Measurements from ENCODE around the gene SLC22A1.

SLC22A1 gene

DNA sequence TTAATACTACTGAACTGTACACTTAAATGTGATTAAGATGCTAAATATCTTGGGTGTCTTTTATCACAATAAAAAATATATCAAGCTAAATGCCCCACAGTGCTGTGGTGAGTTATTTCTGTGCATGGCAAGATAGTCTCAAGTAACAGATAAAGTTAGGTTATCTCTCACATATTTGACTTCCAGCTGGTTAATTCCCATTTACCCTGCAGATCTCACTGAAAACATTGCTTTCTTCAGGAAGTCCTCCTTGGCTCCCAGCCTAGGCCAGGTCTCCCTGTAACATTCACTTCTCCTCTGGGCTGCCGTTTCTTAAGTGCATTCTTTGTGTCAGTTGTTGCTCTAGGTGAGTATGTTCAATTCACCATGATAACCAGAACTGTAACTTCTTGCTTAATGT is 59.1 kb downstream of the SLC22A1 start:
- DNase-seq, result no peak

- peak; percentile 5 for DNase-seq
These were observed 67.2 kb downstream of the SLC22A1 start for GRCh38 chr6:160188773-160189172.

DNA sequence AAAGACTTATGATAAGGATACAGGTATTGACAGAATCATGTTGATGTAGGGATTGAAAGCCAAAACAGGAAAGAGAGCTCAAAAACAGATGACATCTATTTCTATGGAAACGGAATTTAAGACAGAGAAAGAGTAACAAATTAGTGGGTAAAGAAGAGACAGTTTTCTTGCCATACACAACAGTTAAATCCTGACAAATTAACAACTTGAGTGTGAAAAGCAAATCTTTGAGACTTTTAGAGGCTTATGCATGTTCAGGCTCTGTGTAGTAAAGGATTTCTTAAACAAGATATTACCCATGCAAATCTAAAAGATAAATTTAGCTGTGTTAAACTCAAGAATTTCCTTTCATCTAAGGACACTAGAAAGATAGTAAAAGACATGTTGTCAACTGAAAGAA is 68.5 kb downstream of the SLC22A1 start:
- no peak for DNase-seq

DNA sequence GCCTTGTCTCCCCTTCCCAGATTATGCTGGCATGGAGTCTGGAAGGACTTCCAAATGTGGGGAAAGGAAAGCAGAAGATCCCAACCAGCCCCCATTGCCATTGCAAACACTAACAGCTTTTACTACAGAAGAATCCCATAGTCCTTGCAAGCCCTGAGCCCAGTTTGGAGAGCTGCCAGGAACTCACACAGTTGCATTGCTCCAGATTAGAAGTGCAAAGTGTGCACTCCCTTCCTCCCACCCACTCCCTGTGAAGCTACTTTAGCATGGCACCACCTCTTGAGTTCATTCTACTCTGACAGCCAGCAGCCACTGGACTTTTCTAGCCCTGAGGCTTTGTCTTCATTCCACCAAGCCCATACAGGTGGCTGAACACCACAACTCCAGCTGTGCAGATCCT is 69.4 kb downstream of the SLC22A1 start:
- no peak for DNase-seq

- DNase-seq, result no peak
These were observed 71.2 kb downstream of the SLC22A1 start for GRCh38 chr6:160192840-160193239.

- no peak for DNase-seq
These were observed 73.2 kb downstream of the SLC22A1 start for GRCh38 chr6:160194808-160195207.

GRCh38 chr6:160197662-160198061 is 76.0 kb downstream of the SLC22A1 start:
- no peak for DNase-seq

DNA sequence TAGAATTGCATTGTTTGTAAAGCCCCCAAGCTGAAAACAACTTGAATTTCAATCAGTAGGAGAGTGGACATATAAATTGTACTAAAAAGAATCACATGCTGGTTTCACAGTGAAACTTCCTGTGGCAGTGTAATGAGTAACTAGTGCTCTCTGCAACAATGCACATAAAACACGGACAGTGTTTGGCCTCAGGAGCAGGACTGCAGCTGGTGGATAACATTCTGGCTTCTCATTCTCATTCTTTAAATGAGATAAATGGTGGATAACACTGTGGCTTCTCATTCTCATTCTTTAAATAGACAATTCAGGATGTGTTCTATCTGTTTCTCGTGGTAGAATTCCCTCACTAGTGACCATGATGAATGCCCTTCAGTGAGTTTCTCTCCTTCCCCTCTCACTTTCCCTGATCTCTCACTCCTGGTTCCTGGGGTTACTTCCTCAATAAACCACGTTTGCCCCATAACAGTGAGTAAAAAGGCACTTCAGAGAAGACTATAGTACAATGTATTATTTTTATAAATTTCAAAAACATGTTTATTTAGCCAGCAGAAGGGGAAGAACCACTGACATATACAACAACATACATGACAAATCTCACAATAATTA is 77.1 kb downstream of the SLC22A1 start:
- DNase-seq, result no peak

DNA sequence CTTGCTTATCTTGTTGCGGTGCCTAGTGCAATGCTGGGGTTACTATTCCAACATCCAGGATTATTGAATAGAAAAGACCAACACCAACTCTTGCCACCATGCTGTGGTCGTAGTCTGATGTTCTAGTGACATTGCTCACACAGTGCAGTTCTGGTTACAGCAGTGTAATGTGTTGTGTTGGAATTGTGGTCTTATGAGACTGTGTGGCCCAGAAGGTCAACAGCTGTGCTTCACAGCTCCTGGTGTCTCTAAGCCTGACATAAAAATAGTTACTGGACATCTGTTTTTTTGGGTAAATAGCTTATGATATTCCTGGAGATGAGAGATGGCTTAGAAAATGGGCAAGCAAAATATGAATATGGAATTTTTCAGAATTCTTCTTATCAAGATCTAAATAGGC is 79.4 kb downstream of the SLC22A1 start:
- DNase-seq, result no peak

DNA sequence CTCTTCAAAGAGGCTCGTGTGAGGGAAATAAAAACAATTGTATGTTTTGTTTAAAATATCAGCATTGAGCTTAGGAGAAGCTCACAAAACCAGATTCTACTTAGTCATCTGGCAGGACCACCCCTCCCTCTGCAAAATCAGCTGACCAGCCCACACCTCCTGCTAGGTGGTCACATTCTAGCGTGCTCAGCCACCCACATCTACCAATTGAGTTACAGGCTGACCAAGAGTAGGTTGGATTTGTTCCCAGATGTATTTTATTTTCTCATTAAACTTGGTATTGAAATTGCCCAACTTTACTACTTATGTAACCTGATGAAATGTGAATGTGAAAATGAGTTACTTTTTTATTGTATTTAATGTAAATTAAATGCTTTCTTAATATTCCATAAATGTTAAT is 80.8 kb downstream of the SLC22A1 start:
- DNase-seq, result no peak

DNA sequence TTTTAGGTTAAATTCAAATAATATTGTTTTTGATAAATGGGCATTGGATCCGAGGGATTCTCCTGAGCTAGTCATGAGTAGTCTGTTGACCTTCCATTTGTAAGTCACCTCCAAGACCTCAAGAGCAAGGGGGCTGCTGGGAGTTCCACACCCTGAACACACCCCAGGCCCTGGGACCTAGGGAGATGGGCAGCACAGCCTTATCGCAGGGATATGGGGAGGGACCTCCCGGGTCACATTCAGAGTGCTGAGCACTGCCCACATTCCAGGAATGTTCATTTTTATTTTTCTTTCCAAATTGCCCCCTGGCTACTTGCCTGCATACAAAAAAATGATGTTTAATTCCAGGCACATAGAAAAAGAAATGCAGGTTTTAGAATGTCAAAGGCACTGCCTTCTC is 81.5 kb downstream of the SLC22A1 start:
- DNase-seq, result no peak

DNA sequence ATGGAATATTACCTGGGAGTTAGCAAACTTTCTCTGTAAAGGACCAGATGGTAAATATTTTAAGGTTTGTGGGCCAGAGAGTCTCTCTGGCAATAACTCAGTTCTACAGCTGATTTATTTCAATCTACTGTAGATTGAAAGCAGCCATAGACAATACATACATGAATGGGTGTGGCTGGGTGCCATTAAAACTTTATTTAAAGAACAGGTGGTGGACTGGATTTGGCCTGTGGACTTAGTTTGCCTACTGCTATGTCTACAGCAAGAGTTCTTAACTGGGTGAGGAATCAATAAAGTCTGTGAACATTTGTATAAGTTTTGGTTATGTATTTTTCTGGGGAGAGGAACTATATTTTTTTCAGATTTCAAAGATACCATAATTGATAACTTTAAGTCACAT is 81.9 kb downstream of the SLC22A1 start:
- DNase-seq, result no peak

GRCh38 chr6:160203953-160204352 is 82.3 kb downstream of the SLC22A1 start:
- no peak for DNase-seq

DNA sequence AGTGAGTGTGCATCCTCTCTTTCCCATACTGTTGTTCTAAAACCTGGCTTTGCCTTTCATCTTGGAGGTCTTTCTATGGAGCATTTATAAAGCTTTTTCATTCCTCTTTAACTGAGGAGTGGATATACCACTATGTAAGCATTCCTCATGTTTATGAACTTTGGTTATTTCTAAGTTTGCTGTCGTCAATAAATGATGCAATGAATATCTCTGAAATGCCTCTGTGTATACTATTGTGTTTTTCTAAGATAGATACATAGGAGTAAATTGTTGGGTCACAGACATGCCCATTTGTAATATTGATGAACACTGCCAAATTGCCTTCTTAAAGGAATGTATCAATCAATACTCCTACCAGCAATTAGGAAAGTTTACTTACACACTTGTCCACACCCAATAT is 83.1 kb downstream of the SLC22A1 start:
- no peak for DNase-seq

GRCh38 chr6:160207618-160208017 is 86.0 kb downstream of the SLC22A1 start:
- no peak for DNase-seq

Data from T1000 (cell line).